GM21360 (cell line): ENCODE results near the gene FAM181A.

Experiments used
- ATAC-seq: cut with Tn5 transposase; IDR thresholded peaks from one replicate; pipeline ENCODE4 v1.9.1; 2021; ENCODE audit warnings: mild to moderate bottlenecking, moderate library complexity; ENCODE audit not compliant: unreplicated experiment

The FAM181A gene

DNA sequence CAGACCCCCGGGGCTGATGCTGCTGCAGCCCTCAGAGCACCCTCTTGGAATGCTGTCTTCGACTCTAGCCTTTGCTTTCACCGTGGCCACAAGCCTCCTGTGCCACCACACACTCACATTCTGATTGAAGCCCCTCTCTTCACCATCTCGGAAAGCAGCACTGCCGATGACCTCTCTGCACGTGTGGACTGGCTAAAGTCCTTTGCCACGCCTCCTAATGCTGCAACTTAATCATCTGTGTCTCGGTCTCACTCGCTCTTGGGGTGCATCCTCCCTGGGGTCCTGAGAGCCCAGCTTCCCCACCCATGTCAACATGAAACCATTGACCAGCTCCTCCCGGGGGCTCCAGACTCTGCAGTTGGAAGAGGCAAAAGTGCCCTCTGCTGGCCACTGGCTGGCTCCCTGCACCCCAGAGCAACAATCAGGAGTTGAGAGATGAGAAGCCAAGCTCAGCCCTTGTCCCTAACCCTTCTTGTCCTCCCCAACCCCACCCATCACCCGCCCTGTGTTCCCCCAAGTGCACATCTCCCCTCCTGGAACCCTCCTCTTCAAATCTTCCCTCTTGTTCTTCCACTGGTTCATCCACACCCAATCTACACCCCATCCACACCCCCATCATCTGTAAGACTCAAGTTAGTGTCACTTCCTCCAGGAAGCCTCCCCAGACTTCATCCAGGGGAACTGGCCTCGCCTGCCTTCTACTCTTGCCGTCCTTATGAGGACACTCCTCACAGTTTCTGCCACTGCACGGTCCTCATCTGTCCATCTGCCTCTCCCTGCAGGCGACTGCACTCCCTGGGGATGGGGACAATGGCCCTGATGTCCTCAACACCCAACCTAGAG is 23.6 kb upstream of the FAM181A start:
- ATAC-seq, result no peak

DNA sequence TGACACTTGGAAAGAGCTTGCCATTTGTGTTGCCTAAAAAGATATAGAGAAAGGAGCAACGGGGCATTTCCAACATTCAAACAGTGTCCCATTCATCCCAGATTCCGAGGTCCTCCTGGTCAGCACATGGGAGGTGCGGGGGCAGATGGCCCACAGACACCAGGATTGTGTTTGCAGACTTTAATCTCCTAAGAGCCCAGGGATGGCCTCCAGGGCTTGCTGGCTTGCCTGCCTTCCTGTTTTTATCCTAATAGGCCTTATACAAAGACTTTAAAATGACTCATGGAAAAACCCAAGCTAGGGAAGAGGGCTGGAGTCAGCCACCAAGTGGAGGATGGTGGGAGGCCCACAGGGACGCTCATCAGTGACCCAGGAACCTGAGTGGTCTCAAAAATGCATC is 21.5 kb upstream of the FAM181A start:
- no peak for ATAC-seq

DNA sequence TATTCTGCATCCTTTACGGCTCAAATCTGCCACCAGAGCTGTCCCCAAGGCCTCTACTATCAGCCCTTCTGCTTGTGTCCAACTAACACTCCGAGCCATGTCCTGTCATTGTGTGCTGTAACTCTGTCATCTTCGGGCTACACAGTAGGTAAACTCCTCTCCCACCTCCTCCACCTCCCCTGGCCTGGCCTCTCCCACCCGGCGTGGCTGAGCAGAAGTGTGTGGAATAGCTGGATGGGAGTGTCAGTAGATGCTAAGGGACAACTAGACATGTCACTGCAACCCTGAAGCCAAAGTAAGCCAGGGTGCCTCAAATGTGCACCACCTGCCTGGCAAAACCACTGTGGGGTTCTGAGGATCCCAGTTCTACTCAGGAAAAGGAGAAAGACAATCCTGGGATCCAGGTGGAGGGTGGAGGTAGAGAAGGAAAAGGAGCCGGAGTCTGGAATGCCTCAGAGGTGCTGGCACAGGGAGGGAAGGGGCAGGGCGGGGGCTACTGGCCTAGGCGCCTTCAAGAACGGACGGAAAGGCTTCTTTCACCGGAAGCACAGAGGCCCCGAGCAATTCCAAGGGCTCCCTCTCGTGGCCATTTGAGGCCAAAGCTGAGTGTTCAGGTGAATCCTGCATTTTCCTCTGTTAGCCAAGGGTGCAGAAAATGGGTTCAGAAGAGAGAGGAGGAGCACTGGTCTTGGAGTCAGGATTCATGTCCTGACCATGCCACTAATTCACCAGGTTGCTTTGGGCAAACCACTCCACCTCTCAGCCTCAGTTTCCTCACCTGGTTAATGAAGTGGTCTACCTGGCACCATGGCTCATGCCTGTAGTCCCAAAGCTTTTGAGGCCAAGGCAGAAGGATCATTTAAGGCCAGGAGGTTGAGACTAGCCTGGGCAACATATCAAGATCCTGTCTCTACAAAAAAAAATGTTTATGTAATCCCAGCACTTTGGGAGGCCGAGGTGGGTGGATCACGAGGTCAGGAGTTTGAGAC is 20.5 kb upstream of the FAM181A start:
- no peak for ATAC-seq

DNA sequence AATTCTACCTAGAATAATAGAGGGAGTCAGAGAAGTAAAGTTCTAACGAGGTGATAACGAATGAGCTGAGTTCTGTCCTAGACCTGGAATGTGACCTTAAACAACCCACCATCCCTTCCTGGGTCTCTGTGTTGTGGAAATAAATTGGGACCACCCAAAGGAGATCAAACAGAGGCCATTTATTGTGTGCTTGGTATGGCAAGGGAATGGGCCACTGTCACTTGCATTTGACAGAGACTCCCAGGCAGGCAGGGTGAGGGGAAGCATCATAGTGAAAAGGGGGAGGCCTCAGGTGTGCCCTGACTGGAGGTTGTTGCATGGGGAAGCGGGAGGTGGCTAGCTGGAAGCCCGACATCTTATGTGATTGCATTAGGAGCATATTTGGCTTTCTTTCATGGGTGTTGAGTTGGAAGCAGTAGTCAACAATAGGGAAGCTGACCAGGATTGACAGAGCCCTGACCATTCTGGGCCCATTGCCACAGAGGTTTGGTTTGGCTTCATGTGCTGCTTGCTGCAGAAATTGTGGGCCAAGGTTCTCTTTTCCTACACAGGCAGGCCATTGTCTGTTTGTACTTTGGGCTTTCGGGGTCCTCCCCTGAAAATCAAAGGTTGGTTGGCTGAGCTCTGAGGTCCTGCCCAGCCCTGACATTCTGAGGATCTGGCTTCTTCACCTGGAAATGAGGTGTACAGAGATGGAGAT is 17.6 kb upstream of the FAM181A start:
- ATAC-seq, result no peak

DNA sequence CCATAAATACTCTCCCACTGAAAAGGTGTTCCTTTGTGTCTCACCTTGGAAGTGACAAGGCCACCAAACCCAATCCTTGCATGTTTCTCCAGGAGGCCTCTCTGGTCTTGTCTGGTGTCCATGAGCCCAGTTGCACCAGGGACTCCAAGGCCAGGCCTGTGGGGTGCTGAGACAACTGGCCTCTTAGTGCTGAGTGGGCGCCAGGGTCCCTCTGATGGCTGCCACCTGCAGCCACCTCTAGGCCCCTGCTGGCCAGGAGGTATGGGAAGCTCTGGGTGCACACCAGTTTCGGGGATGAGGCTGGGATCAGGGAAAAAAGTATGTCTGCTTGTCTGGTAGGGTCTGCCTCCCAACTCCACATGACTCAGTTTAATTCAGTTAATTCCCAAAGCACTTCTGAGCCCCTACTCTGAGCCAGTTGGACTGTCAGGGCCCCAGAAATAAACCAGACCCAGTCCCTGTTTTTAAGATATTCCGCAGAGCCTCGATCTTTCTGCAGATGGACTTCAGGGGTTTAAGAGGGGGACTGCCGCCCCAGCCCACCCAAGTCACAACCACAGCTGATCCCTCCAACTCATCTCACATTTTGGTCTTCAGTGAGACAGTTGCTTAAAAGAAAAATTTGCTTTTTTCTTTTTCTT is 15.0 kb upstream of the FAM181A start:
- ATAC-seq, result no peak

DNA sequence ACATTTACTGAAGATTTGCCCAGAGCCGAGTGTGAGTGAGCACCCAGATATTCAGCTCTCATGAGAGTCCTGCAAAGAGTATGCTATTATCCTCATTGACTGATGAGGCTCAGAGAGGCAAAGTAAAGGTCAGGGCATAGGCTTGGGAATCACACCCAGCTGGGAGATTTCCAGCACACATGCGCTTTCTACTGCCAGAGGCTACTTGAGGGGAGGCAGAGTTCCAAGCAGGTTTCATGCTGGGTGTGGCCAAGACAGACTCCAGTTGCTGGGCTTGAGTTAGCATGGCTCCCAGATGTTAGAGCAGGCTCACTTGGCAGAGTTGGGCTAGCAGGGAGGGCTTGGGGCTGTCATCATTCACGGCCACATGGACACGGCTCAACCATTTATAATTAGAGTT is 14.4 kb upstream of the FAM181A start:
- no peak for ATAC-seq

DNA sequence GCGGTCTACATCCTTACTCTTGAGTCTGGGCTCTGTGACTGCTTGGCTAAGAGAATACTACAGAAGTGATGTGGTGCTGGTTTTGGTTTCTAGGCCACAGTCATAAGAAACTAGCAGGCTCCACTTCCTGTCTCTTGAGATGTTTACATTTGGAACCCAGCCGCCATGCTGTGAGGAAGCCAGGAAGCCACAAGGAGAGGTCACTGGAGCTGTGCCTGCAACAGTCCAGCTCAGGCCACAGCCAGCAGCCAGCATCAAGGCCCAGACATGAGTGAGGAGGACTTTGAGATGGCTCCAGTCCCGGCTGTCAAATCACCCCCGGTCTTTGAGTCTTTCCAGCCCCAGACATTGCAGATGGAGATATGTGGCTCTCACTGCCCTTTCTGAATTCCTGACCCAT is 12.9 kb upstream of the FAM181A start:
- ATAC-seq, result no peak

DNA sequence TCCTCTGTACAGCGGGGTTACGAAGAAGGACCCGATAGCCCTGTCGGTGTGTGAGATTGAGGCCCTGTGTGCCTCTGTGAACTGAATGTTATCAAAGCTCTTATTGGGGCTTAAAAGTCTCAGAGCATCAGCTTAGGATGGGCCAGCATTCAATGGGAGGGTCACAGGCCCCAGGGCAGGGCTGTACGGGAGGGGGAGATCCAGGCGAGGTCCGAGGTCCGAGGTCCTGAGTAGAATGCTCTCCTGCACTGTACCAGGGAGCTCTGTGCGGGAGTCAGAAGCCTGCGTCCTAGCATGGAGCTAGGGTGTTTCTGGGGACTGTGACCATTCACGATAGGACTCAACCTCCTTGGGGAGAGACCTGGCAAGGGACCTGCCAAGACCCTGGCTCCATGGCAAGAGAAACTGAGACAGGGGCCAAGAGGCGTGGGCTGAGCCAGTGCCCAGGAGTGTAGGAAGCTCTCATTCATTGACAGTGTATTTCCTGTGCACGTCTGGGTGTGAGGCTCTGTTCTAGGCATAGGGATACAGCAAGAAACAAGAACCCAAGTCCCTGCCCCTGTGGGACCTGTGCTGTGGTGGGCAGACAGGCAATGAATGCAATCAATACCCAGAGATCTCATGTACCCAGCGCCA is 12.0 kb upstream of the FAM181A start:
- no peak for ATAC-seq

DNA sequence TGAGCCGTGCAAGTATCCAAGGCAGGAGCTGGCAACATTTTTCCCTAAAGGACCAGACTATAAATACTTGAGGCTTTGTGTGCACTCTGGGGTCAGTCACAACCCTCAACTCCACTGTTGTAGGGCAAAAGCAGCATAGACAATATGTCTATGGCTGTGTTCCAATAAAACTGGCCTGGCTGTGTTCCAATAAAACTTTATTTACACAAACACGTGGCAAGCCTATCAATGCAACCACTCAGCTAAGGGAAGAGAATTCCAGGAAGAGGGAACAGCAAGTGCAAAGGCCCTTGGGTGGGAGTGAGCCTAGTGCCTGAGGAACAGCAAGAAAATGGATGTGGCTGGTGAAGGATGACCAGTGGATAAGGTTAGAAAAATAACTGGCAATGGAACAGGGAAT is 11.3 kb upstream of the FAM181A start:
- no peak for ATAC-seq

DNA sequence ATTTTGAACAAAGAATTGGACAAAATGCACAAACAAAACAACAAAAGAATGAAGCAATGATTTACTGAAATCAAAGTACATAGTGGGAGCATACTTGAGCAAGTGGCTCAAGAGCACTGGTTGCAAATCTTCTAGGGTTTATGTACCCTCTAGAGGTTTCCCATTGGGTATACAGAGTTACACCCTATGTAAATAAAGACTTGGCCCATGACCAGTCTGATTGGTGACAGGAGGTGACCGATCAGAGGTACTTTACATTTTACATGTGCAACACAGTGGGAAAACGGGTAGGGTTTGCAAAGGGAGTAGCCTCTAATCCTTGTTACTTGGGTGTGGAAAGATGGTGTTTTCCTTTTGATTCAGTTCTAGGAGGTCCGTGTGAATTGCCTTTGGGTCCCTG is 10.6 kb upstream of the FAM181A start:
- ATAC-seq, result no peak

DNA sequence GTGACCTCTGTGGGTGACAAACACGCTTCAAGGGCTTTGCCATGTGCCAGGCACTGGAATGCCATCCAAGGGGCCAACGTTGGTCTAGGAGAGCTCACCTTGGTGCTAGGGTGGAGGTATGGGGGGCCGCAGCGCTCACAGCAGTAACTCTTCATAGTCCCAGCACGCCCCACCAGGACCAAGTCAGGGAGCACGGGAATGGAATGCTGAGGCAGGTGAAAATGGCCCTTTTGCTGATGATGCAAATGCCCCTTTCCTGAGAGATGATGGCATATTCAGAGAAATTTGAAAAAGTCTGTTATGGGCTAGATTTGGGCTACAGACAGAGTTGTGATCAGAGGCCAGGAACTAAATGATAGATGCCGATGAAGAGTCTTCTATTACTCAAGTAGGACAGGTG is 10.0 kb upstream of the FAM181A start:
- ATAC-seq, result no peak

DNA sequence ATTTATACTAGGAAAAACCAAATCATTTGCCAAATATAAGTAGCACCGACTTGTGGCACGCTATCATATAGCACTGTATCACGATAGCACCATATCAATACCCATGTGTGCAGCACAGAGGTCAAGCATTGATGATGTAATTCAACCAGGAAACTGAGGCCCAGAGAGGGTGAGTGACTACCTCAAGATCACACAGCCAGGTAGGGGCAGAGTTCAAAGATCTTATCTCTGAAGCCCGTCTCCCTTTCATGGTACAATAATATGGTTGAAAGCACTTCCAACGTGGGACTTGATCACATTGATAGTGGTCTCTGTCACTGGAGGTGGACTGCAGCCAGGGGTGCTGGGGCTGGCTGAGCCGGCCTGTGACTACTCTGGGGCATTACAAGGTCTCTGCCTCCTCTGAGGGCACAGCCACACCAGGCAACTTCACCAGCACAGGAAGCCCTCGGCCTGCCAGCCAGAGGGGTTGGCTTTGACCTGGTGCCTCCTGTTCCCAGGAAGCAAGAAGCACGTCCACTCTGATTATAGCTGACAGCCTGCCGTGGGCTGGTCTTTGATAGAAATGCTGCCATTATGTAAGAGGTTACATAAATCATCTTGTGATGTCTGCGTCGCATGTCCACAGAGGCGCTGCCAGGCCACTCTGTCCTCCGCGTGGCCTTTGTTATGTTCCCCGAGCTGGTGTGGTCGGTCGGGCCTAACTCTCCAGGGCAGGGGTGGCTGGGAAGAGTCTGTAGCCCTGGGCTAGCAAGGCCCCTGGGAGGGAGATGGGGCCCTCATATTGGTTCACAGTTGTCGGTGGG is 5.9 kb upstream of the FAM181A start:
- no peak for ATAC-seq

DNA sequence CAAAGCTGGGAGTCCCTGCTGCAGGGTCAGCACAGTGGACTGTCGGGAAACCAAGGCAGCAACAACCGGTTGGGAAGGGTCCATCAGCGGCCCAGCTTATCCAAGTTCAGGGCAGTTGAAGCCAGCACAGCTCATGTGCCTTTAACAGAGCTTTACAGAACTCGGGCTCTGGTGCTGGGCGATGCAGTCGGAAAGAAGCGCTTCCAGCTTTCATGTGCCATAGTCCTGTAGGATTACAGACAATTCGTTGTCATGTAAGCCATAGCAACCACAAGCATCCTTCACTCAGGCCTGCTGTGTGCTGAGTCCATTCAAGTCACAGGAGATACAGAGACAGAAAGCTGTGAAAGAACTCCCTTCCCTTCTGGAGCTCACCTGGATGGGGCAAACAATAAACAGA is 3.5 kb upstream of the FAM181A start:
- no peak for ATAC-seq

DNA sequence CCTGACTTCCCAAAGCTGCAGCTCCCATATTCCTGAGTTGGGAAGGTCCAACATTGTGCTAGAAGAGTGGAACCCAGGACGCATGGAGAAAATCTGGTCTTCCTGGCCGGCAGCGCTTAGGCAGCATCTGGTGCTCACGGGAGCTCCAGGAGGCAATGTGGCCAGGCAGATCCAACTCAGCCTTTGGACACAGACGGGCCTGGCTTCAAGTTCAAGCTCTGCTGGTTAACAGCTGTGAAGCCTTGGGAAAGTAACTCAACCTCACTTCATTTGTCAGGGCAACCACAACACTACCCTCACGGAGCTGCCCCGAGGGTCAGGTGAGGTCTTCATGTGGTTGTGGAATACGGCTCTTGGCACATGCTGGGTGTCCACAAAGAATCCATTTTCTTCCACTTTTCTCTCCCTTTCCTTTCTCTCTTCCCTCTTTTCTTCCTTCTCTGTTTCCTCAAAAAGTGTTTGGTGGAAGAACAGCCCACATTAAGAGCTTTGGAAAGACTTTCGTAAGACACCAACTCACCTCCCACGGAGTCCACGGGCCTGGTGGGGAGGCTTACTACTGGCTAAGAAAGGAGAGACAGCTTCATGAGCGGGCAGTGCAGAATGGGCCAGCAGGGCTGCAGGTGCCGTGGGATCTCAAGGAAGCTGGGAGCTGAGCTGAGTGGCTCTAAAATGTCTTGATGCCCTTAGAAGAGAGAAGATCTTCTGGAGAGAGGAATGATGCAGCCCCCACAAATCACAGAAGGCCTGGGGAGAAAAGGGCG is 2.4 kb upstream of the FAM181A start:
- ATAC-seq, result no peak

DNA sequence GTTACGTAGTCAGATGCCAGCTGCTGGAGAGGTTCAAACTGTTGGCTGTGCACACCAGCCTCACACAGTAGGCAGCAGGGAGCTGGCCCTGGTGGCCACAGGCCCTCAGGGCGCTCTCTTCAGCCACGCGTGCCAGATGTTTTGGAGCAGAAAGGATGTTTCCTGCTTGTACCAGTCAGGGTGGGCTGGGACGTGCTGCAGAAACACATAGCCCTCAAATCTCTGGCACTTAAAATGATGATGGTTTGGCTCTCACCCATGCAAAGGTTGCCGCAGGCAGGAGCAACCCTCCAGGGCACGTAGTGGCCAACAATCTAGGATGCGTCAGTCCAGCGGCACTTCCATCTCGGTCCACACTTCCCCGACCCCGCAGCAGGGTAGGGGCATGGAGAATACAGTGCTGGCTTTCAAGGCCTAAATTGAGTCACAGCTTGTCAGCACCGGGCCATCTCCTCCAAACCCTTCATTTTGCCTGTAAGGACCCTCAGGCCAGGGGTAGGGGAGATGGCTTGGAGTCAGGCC is 1.7 kb upstream of the FAM181A start:
- no peak for ATAC-seq

DNA sequence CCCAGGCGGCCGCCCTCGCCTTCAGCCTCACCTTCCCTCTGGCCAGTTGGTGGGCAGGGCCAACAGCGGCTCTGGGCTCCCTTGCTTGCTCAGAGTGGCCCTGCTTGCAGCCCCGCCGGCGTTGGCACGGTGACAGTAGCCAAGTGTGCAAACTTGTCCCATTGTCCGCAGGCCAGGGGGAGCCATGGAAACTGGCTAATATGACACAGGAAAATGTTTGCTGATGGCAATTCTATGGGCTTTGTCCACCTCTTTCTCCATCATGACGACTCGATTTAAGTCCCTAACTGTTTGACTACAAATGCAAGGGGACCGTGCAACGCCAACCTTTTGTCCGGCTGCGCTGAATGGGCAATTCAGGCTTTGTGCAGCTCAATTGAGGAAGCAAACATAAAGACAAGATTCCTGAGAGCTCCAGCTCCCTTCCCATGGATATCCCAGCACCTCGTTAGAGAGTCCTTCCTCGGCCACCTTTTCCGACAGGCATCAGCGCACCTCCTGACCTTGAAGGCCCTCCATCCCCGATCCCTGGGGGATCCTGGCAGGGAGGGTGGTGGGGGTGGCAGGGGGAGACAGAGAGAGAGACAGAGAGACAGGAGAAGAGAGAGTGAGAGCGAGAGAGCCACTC is 785 bp upstream of the FAM181A start:
- no peak for ATAC-seq

DNA sequence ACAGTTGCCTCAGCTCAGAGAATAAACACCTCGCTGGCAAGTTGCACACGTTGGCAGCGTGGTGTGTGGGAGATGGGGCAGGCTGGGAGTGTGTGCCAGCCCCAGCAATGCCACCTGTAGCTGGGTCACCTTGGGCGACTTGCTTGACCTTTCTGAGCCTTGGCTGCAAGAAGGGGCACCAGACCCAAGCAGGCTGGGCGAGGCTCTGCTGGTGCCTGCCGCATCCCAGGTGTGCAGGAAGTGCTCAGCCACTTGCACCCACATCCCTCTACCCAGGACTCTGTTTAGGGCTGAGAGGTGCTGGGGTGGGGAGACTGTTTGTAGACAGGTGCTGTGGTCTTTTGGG is 629 bp downstream of the FAM181A start:
- no peak for ATAC-seq
